Stimulated activated naive CD4-positive, alpha-beta T cell (primary cell): ENCODE measurements around the gene USP36.

Experiments used
- DNase-seq, 6 experiments: peaks; one replicate each; lab custom pipeline; 2025; lab: John Stamatoyannopoulos, UW

Gene USP36

DNA sequence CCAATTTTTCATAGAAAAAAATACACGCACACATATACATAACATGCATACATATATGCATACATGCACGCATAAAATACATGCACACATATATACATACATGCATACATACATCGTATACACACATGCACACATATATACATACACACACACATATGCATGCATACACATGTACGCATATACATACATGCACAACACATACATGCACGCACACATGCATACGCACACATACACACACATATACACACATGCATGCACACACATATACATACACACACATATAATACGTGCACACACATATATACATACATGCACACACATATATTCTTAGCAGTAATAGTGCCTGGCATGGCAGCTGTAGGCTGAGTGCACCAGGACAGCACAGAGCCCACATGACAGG is 24.9 kb downstream of the USP36 start:
- DNase-seq, result no peak

DNA sequence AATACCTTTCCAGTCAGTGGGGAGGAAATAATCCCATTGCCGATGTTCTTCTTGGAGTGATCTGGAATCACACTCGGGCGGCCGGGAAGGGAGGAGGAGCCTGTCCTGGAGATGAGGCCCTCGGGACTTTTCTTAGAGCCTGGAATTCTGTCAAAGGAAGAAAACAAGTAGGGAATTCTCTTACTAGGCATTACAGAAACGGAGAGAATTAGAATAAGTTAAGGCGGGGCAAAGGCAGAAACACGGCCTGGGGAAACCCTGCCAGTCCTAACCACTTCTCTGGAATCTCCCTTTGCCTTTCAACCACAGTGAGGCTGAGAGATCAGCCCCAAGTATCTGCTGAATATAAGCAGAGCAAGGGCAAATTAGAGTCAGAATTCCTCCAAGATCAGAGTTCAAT is 27.8 kb downstream of the USP36 start:
- DNase-seq, result no peak

DNA sequence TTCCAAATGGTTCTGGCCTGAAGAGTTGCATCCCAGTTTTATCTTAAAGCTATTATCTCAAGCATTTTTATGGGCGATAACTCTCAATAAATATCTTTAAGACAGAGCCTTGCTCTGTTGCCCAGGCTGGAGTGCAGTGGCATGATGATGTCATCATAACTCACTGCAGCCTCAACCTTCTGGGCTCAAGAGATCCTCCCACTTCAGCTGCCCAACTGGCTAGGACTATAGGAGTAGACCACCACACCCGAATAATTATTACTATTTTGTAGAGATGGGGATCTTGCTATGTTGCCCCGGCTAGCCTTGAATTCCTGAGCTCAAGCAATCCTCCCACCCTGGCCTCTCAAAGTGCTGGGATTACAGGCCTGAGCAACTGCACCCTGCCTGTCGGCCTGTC is 32.5 kb downstream of the USP36 start:
- no peak for DNase-seq

DNA sequence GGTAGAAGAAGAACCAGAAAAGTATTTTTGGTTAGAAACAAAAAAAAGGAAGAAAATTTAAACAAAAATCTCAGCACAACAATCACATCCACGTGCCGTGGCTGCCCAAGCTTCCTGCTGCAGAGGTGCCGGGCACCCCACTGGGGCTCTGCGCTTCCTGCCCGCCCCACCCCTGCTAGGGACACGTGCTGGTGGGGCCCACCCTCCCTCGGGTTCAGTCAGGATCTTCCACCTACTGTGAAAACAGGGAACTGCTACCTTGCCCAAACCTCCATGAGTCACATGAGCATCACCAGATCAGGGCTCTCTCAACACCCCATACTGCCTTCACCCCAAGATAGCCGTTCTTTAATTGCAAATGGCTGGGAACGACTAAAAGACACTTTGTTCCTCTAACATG is 34.2 kb downstream of the USP36 start:
- peak; percentile 32 to 69 (median 56) for DNase-seq

DNA sequence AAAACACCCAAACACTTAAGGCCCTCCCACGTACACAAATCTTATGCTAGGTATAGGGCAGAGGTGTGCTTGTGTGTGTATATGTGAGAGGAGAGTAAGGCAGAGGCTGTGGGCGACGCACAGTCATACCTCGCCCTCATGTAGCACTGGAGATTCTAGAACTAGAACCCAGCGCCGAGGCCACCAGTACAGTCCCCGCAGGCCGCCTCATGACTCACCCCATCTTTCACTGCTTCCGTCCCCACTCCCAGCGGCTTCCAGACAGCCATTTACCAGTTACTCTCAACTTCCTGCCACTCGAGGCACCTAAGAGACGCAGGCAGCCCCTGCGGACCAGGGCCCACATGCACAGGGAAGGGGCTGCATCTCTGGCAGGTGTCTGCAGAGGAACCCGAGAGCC is 35.3 kb downstream of the USP36 start:
- peak in 4 of 6 experiments; percentile 10 to 41 (median 28) for DNase-seq

DNA sequence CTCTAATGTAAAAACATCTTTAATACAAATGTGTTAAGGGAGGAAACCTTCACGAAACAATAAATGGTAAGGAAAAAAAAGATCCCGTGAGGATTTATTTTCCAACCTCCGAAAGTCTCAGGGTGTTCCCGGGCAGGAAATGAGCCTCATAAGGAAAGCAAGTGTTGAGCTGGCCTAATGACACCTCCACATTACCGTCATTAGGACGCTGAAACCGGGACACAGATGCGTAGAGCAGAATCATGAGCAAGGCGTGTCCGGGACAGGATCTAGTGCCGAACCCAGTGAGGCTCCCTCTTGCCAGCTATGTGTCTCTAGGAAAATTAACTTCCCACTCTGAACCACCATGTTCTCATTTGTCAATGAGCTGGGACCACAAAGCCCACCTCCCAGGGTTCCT is 35.8 kb downstream of the USP36 start:
- DNase-seq, result no peak

DNA sequence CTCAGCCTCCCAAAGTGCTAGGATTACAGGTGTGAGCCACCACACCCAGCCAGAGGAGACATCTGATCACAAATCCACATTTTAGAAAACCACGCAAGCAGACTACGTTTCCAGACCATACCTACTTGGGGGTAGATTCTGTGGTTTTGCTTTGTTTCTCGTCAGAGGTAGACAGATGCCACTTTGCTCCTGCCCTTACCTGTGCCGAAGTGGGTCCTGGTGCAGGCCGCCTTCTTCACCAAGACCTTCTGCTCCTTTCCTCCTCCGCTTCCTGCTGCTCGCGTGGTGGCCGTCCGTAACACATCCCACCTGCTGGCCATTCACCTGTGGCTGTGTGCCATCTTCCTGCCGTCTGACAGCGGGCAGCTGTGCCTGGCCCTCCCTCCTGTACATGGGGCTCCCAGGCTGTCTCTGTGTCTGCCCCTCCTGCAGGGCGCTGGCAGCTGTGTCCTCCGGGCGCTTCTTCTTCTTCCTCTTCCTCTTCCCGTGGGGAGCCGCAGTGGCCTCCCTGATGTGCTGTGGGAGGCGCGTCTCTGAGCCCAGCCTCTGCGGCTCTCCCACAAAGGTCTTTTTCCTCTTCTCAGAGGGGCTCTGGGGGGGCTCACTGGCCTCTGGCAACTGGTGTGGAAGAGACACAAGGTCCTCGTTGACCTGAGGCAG is 37.3 kb downstream of the USP36 start:
- DNase-seq, result peak in 4 of 6 experiments; percentile 28 to 52 (median 32)

DNA sequence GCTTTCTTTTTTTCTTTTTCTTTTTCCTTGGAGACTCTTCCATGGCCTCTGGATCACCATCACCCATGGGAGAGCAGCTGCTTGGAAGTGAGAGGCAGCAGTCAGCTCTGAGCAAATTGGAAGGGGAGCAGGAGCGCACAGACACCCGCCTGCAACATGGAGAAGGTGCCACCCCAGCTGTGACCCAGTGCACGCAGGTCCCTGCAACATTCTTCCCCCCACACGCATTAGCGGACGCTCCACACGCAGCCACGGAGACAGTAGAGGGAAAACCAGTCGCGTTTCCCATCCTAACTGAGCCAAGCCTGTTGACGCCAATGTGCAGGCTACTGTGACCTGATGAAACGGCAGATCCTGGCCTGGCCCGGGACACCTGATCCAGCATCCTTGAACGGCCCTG is 38.2 kb downstream of the USP36 start:
- DNase-seq, result no peak

DNA sequence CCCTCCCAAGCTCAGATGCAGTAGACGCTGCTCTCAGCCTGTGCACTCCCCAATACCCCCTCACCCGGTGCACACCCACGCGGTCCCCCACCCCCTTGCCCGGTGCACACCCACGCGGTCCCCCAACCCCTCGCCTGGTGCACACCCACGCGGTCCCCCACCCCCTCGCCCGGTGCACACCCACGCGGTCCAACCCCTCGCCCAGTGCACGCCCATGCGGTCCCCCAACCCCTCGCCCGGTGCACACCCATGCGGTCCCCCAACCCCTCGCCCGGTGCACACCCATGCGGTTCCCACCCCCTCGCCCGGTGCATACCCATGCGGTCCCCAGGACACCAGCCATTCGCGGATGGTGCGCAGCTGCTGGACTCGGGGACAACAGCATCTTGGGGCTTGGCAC is 38.6 kb downstream of the USP36 start:
- DNase-seq, result no peak

DNA sequence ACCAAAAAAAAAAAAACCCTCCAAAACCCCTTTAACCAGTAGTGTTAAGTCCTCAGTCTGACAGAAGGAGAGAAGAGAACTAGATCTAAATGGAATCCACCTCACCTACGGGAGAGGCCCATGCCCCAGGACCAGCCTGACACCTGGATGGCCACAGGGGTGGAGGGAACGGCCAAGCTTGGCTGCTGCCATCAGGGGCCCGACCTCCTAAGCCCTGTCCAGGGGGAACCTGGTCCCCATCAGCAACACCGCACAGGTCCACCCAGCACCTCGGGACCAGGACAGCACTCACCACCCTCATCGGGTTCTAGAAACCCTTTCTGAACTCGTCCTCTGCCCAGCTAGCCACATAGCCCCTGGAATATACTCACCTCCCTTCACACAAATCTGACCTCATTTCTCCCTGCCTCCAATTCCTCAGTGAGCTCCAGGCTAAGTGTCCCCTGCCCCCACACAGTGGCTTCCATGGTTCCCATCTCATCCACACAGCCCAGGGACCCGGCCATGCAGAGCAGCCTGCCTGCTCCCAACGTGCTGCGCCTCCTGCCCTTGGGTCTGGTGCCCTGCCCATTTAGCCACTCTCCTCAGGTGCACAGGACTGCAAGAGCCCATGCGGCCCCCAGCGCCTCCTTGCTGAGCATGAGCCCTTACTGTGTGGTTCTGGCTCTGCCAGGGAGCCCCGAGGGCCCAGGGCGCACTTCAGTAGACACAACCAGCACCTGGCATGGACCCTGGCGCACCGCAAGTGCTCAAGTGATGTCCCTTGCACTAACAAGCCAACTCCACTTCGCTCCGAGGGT is 40.3 kb downstream of the USP36 start:
- DNase-seq, result no peak

DNA sequence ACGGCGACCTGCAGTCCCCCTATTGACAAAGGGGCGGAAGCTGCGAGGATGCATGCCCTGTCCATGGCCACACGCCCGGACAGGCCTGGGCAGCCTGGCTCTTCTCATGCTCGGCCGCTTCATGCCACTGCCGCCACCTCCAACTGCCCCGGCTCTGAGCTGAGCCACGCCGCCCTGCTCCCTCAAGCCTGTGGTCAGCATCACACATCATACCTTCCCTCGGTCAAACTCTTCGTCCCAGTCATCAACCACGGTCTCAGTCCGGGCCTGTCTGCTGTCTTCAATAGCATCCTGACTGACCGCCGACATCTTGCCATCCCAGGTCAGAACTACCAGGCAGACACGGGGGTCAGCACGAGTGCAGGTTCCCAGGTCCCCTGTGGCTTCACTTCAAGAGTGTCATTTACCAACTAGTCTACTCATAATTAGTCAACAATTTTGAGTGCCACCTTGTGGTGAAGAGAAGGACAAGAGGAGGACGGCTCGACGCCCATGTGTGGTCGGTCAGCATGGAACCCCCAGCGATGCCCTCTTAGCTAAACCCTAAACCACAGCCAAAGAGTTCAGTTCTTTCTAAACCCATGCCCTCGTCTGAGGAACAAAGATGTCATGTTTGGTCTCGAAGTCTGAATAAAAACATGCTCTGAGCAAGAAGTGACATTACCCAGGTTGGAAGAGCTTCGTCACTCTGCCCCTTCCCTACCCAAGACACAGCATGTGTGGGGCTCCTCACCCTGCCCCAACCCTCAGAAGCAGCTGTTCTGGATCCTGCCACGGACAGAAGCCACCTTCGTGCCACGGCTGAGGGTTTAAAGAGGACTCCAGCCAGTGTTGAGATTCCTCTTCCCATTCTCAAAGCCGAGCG is 41.7 kb downstream of the USP36 start:
- peak in 3 of 6 experiments; percentile 25 to 56 (median 55) for DNase-seq

DNA sequence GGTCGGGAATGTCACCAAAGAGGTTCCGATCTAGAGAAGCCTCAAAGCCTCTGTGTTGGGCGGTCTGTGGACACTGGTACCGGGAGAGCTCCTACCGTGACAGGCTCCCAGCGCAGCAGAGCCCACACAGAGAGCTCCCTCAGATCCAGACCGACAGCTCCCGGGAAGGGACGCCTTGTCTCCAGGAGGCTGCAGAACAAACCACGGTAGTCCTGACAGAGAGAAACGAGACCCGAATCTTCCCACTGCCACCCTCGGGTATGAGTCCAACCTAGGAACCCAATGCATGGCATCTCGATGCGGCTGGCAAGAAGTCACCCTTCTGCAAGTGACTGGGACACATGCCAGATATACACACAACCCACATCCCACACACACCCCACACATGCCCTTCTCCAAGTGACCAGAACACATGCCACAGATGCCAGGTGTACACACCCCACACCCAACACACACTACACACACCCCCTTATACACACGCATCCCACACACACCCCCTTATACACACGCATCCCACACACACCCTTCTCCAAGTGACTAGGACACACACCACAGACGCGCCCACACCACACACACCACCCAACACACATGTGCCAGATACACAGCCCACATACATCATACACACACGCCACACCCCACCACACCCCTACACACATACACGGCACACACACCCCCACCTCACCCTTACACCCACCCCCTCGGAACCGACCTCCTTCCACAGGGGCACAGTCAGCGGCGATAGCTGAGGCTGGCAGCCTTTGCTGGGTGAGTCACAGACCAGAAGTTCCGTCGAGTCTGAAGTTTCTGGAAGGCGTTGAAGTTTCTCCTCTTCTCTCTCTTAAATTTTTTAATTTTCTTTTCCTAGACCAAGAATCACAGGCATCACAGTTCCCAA is 42.7 kb downstream of the USP36 start:
- no peak for DNase-seq

DNA sequence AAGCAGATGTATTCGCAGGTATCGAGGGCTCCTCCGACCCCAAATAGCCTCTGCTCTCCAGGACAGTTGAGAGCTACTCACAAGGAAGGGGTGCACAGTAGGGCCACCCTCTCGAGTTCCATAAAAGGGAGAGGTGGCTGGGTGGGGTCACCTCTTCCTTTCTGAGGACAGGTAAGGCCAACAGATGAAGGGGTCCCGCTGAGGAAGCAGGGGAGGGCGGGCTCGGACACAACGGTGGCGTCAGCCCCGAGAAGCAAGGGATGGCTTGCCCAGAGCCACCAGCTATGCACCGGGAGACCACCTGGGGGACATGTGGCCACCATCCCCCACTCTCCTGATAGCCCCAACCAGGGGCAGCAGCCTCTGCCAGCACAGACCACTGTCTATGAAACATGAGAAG is 43.4 kb downstream of the USP36 start:
- no peak for DNase-seq

DNA sequence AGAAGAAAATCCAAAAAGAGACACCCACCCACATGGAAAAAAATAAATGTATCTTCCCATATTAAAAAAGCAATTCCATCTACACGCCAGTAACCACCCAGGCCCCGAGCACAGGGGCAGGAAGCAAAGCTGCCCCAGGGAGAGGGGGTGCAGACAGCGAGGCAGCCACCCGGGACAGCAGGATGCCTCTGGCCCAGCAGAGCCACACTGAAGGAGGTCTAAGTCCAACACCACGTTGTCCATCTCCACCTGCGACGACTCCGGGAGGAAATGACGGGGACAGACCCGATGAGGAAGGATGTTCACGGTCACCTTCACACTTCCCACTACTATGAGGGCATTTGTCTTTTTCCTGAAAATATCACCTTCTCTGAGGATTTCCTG is 44.1 kb downstream of the USP36 start:
- DNase-seq, result no peak

DNA sequence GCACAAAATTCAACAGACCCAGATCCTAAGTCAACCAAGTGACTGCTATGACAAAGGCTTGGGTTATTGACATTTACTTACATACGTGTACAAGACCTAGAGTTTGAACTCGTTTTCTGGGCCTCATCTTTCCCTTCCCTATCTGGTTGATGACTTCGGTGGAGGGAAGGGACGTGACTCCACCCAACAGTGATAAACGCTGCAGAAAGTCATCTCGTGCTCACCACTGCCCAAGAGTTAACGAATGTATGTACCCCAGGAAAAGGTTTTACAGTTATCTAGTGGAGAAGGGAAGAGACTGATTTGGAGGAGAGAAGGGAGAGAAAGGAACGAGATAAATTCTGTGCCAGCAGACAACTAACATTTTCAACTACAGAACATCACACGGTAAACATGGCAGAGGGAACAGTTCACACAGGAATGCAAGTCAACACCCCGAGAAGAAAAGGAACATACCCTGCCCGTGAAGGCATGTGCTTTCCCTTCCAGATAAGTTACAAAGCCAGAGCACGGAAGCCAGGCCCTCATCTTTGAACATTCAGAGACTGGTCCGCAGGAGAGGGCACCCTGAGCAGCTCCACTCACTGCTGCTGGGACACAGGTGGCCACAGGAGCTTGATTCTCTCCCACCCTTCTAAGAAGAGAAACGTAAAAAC is 44.6 kb downstream of the USP36 start:
- no peak for DNase-seq

DNA sequence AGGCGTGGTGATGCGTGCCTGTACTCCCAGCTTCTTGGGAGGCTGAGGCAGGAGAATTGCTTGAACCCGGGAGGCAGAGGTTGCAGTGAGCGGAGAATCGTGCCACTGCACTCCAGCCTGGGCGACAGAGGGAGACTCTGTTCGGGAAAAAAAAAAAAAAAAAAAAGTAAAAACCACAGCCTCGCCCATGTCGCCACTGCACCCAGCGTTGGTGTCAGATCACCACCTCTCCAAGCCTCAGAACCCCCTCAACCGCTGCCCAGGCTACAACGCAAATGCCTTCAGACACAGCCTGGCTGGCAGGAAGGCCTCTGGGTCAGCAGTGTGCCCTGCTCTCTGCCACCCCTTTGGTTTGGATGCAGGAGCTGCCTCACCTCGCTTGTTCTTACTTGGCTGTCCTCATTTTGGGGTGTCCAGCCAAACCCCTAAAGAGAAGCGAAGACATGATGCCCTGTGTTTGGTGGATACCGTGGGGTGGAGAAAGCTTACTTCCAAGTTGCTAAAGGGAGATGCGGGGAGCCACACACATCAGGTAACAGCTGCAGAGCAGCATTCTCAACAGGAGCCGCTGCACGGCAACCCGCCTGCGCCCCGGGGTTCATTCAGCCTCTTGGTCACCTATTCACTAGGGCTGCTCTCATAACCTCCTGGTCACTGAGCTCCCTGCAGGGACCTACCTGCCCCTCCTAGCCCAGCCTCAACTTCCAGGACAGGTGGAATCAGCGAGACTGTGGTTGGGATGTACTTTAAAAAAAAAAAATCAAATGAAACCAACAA is 45.6 kb downstream of the USP36 start:
- no peak for DNase-seq

DNA sequence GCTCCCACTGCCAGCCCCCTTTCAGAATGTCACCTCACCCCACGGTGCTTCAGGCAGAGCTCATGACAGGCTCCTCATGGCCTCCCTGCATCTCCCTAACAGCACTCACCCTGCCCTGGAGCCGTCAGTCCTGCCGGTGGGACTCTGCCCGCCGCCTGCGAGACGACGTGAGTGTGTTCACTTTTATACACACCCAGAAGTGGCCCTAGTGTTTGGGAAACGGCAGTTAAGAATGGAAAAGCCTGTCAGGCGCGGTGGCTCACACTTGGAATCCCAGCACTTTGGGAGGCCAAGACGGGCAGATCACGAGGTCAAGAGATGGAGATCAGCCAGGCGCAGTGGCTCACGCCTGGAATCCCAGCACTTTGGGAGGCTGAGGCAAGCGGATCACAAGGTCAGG is 46.2 kb downstream of the USP36 start:
- DNase-seq, result no peak

DNA sequence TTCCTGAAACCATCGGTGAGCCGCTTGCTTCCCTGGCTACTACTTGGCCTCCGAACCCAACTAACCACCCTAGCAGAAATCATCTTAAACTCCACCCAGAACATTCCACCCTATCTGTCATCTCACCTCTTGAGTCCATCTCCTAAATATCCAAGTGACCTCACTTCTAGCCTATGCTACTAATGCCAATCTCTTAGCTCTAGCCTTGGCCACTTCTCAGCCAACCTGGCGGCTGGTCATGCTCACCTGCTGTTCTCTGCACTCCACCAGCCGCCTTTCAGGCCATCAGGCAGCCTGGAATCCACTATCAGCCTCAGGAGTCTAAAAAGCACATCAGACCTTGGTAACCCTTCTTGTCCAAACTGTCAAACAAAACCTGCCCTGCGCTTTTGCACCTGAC is 46.6 kb downstream of the USP36 start:
- DNase-seq, result no peak

DNA sequence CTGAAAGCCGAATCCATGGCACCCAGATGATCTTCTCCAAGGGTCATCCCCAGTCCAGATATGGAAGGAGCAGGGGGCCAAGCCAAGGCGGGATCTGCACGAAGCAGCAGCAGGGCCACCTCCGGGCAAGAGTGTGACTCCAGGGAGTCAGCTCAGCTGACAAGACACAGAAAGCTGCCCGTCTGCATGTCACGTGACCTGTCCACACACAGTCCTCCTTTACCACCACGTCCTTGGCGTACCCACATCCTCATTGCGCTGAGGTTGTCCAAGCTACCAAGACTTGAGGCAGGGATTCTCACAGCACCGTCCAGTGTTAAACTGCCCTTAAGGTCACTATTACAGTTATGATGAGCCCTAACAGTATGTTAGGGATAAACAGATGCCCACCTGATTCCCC is 47.2 kb downstream of the USP36 start:
- DNase-seq, result no peak
